PC-3 (cell line): Measurements from ENCODE around the gene PPP1R1B. TPM values are rescaled to one million over a fixed set of nuclear protein-coding genes. Genes with fewer than 3 reads are reported as not detected.

Experiments
- ATAC-seq: fragments of 200-7000 bp; cut with Tn5 transposase; 2 replicates; pipeline ENCODE4 v1.9.1; 2020; ENCODE audit warnings: mild to moderate bottlenecking, moderate library complexity
- BruUV-seq: library from RNA; stranded (reverse); fragments of 400-500 nt; replicated peaks from 2 replicates; lab custom pipeline; 2021; lab: Mats Ljungman, UMichigan
- CTCF ChIA-PET: fragments of 300-600 bp; sonication (Branson Sonifier 250); formaldehyde crosslinking; loops from one replicate; lab custom pipeline; 2022; ENCODE audit warnings: antibody characterized with exemption; lab: Charles Lee
- POLR2A ChIA-PET: fragments of 300-600 bp; sonication (Branson Sonifier 250); formaldehyde crosslinking; loops from one replicate; lab custom pipeline; 2022; ENCODE audit warnings: antibody characterized with exemption; ENCODE audit not compliant: unreplicated experiment; lab: Charles Lee
- DNase-seq: peaks from one replicate; pipeline ENCODE4 v3.0.0-alpha.2; 2015
- H2AFZ ChIP-seq: fragments of 300-600 bp; sonication (generic); 2 replicates; pipeline ENCODE4 v1.6.0; 2016; ENCODE audit warnings: antibody characterized with exemption, low read length
- H3F3A ChIP-seq: fragments of 300-600 bp; sonication (generic); one replicate; pipeline ENCODE4 v1.6.0; 2017; ENCODE audit warnings: antibody characterized with exemption, low read length, control low read depth, mild to moderate bottlenecking; ENCODE audit not compliant: unreplicated experiment
- H3K27ac ChIP-seq: fragments of 300-600 bp; sonication (generic); 2 replicates; pipeline ENCODE4 v1.5.1; 2016; ENCODE audit warnings: mild to moderate bottlenecking, low read length
- H3K27me3 ChIP-seq: fragments of 300-600 bp; sonication (generic); 2 replicates; pipeline ENCODE4 v1.6.1; 2016; ENCODE audit warnings: low read length, mixed read lengths
- H3K36me3 ChIP-seq: fragments of 300-600 bp; sonication (generic); 2 replicates; pipeline ENCODE4 v1.6.1; 2016; ENCODE audit warnings: low read depth, mixed run types, low read length, mixed read lengths
- H3K4me1 ChIP-seq: fragments of 300-600 bp; sonication (generic); 2 replicates; pipeline ENCODE4 v1.5.1; 2016; ENCODE audit warnings: low read length; ENCODE audit not compliant: insufficient read depth
- H3K4me2 ChIP-seq: fragments of 300-600 bp; sonication (generic); 2 replicates; pipeline ENCODE4 v1.6.0; 2016; ENCODE audit warnings: low read length
- H3K4me3 ChIP-seq: fragments of 300-600 bp; sonication (generic); 2 replicates; pipeline ENCODE4 v1.5.1; 2016; ENCODE audit warnings: mild to moderate bottlenecking, low read length, mixed read lengths
- H3K79me2 ChIP-seq: fragments of 300-600 bp; sonication (generic); 2 replicates; pipeline ENCODE4 v1.6.1; 2017; ENCODE audit warnings: low read length, mixed read lengths
- H3K9ac ChIP-seq: fragments of 300-600 bp; sonication (generic); 2 replicates; pipeline ENCODE4 v1.6.0; 2016; ENCODE audit warnings: mild to moderate bottlenecking, low read length
- H3K9me2 ChIP-seq: fragments of 300-600 bp; sonication (generic); replicated peaks from 2 replicates; pipeline ENCODE4 v1.6.1; 2016; ENCODE audit warnings: mixed run types, low read length, mixed read lengths
- H3K9me3 ChIP-seq: fragments of 300-600 bp; sonication (generic); 2 replicates; pipeline ENCODE4 v1.6.1; 2016; ENCODE audit warnings: low read length, mixed read lengths
- H4K20me1 ChIP-seq: fragments of 300-600 bp; sonication (generic); 2 replicates; pipeline ENCODE4 v1.6.1; 2016; ENCODE audit warnings: low read length, mixed read lengths
- CTCF ChIP-seq: fragments of 300-600 bp; sonication (generic); conservative IDR thresholded peaks from 2 replicates; pipeline ENCODE4 v1.5.1; 2017; ENCODE audit warnings: antibody characterized with exemption, low read depth, mild to moderate bottlenecking, low read length
- EZH2 ChIP-seq: fragments of 300-600 bp; sonication (generic); IDR thresholded peaks from one replicate; pipeline ENCODE4 v1.6.1; 2017; ENCODE audit warnings: antibody characterized with exemption, mild to moderate bottlenecking, low read length; ENCODE audit not compliant: unreplicated experiment
- EZH2phosphoT487 ChIP-seq: fragments of 300-600 bp; sonication (generic); IDR thresholded peaks from 2 replicates; pipeline ENCODE4 v1.6.1; 2018; ENCODE audit warnings: mild to moderate bottlenecking, antibody characterized with exemption, low read length, borderline replicate concordance
- intact Hi-C: fragments of 100-400 bp; cut with micrococcal nuclease; formaldehyde crosslinking; loops from 2 replicates; pipeline ENCODE4 v1.9.0; 2023
- total RNA-seq: library from RNA; depleted of rRNA; stranded (reverse); fragments of >200 nt; gene quantifications from 2 replicates; pipeline ENCODE4 v1.2.3, GENCODE V29; 2014

PPP1R1B gene
- total RNA-seq, 1 experiment from 2014 or later: 3.1 TPM

GRCh38 chr17:39658760-39659159, 32.0 kb downstream of the PPP1R1B start:
- intact Hi-C loops: no loop called here

GRCh38 chr17:39659279-39660010, 32.7 kb downstream of the PPP1R1B start:
- Histone ChIP-seq H4K20me1 (no peaks in the 10 kb centered on the region), H3F3A (no peaks in the 10 kb centered on the region), H3K79me2 (no peaks in the 10 kb centered on the region), H3K9ac (no peak overlapping the region), H3K27me3 (no peaks in the 10 kb centered on the region), H3K9me3 (no peaks in the 10 kb centered on the region), H3K27ac (no peak overlapping the region), H3K4me2 (no peak overlapping the region), H2AFZ (no peak overlapping the region), H3K9me2 (no peaks in the 10 kb centered on the region), H3K4me1 (no peaks in the 10 kb centered on the region), H3K36me3 (no peaks in the 10 kb centered on the region), H3K4me3 (no peak overlapping the region)
- DNase-seq (no peak), ATAC-seq (no peak)
- ChIA-PET CTCF (no interaction called here), POLR2A (no interaction called here)
- BruUV-seq: no TSS peak
- no peak for TF ChIP-seq CTCF
- intact Hi-C loops: no loop called here

More at GRCh38 chr17:39658760-39659159, 32.0 kb downstream of the PPP1R1B start:
- H3K4me3 ChIP-seq: no peak overlapping the region
- H3K9me3 ChIP-seq: no peaks in the 10 kb centered on the region
- no peaks in the 10 kb centered on the region for H3K27me3 ChIP-seq
- CTCF ChIA-PET: no interaction called here
- H2AFZ ChIP-seq: no peak overlapping the region
- no peak overlapping the region for H3K9ac ChIP-seq
- no peaks in the 10 kb centered on the region for H3F3A ChIP-seq
- no peaks in the 10 kb centered on the region for H3K9me2 ChIP-seq
- TF ChIP-seq EZH2: no peak
- TF ChIP-seq EZH2phosphoT487: no peak
- no peak for TF ChIP-seq CTCF
- no TSS peak for BruUV-seq
- POLR2A ChIA-PET: no interaction called here
- no peaks in the 10 kb centered on the region for H3K79me2 ChIP-seq
- no peaks in the 10 kb centered on the region for H3K4me1 ChIP-seq
- no peak overlapping the region for H3K4me2 ChIP-seq
- no peaks in the 10 kb centered on the region for H4K20me1 ChIP-seq
- H3K36me3 ChIP-seq: no peaks in the 10 kb centered on the region
- ATAC-seq (no peak), DNase-seq (no peak)
- no peak overlapping the region for H3K27ac ChIP-seq

GRCh38 chr17:39660011-39660360, 33.2 kb downstream of the PPP1R1B start:
- Histone ChIP-seq H3K79me2 (no peaks in the 10 kb centered on the region), H3K9me2 (no peaks in the 10 kb centered on the region), H3K4me2 (no peak overlapping the region), H3K4me3 (no peak overlapping the region), H4K20me1 (no peaks in the 10 kb centered on the region), H3K27me3 (no peaks in the 10 kb centered on the region), H3K4me1 (no peaks in the 10 kb centered on the region), H3K9ac (no peak overlapping the region), H3K9me3 (no peaks in the 10 kb centered on the region), H2AFZ (no peak overlapping the region), H3K27ac (no peak overlapping the region), H3F3A (no peaks in the 10 kb centered on the region), H3K36me3 (no peaks in the 10 kb centered on the region)
- ATAC-seq: no peak
- intact Hi-C loops: no loop called here
- TF ChIP-seq EZH2 (no peak), EZH2phosphoT487 (no peak), CTCF (no peak)
- ChIA-PET CTCF (no interaction called here), POLR2A (no interaction called here)
- no peak for DNase-seq
- no TSS peak for BruUV-seq
